Thyroid gland (tissue), 4 donors: ENCODE results near the gene RGS5.

Experiments
- CTCF ChIP-seq, 6 experiments: fragments of 200-600 bp in 3 of 6; fragments of 450-650 bp in 3 of 6; sonication (generic) in 3 of 6; IDR thresholded peaks; one replicate each; pipeline ENCODE4 v1.5.1; 2016 to 2019; ENCODE audit warnings: antibody characterized with exemption in 6 of 6, mild to moderate bottlenecking in 2 of 6, inconsistent platforms in 1 of 6, moderate library complexity in 1 of 6
- POLR2A ChIP-seq, 2 donors: fragments of 450-650 bp; IDR thresholded peaks; one replicate each; pipeline ENCODE4 v1.6.1; 2017; ENCODE audit warnings: antibody characterized with exemption in 2 of 2, mild to moderate bottlenecking in 2 of 2, moderate library complexity in 1 of 2

GRCh38 chr1:163182330-163182949 is 20.3 kb downstream of the RGS5 start:
- TF ChIP-seq CTCF (IDR thresholded peaks at IDR 0.05) (no peak), POLR2A (IDR thresholded peaks at IDR 0.05) (no peak)
